DOHH2 (cell line): ENCODE measurements around the gene ITPKB.

ENCODE experiments used
- H3F3A ChIP-seq: fragments of 200-600 bp; sonication (generic), shearing (Covaris generic); 2 replicates; pipeline ENCODE4 v1.6.0; 2016; ENCODE audit warnings: antibody characterized with exemption, mild to moderate bottlenecking; ENCODE audit not compliant: control insufficient read depth, insufficient read depth
- H3K27ac ChIP-seq: fragments of 200-600 bp; sonication (generic); 2 replicates; pipeline ENCODE4 v1.5.1; 2014; ENCODE audit warnings: low read depth, mild to moderate bottlenecking, low read length, moderate library complexity
- H3K27me3 ChIP-seq: fragments of 200-600 bp; sonication (generic); 2 replicates; pipeline ENCODE4 v1.6.1; 2014; ENCODE audit warnings: mild to moderate bottlenecking, low read length, mixed read lengths; ENCODE audit not compliant: control insufficient read depth
- H3K36me3 ChIP-seq: fragments of 200-600 bp; sonication (generic); 2 replicates; pipeline ENCODE4 v1.6.1; 2014; ENCODE audit warnings: mild to moderate bottlenecking, low read length, moderate library complexity, mixed read lengths; ENCODE audit not compliant: control insufficient read depth
- H3K4me1 ChIP-seq: fragments of 200-600 bp; sonication (generic); 2 replicates; pipeline ENCODE4 v1.6.1; 2014; ENCODE audit warnings: mild to moderate bottlenecking, low read length, mixed read lengths; ENCODE audit not compliant: control insufficient read depth
- H3K4me2 ChIP-seq: fragments of 200-600 bp; sonication (generic); 2 replicates; pipeline ENCODE4 v1.6.0; 2014; ENCODE audit warnings: mild to moderate bottlenecking, low read length, moderate library complexity
- H3K4me3 ChIP-seq: fragments of 200-600 bp; sonication (generic); 2 replicates; pipeline ENCODE4 v1.5.1; 2014; ENCODE audit warnings: mild to moderate bottlenecking, low read length, mixed read lengths
- H3K79me2 ChIP-seq: fragments of 200-600 bp; sonication (generic); 2 replicates; pipeline ENCODE4 v1.6.1; 2014; ENCODE audit warnings: mild to moderate bottlenecking, low read length, mixed read lengths; ENCODE audit not compliant: control insufficient read depth
- H3K9me2 ChIP-seq: fragments of 200-600 bp; sonication (generic); replicated peaks from 2 replicates; pipeline ENCODE4 v1.6.1; 2014; ENCODE audit warnings: mild to moderate bottlenecking, low read length, mixed read lengths; ENCODE audit not compliant: control insufficient read depth
- H3K9me3 ChIP-seq: fragments of 200-600 bp; sonication (generic); 2 replicates; pipeline ENCODE4 v1.6.1; 2014; ENCODE audit warnings: antibody characterized with exemption, low read length, mixed read lengths; ENCODE audit not compliant: control insufficient read depth, insufficient read depth
- H4K20me1 ChIP-seq: fragments of 200-600 bp; sonication (generic); 2 replicates; pipeline ENCODE4 v1.6.0; 2014; ENCODE audit warnings: low read depth, mild to moderate bottlenecking, antibody characterized with exemption, low read length, moderate library complexity; ENCODE audit not compliant: control insufficient read depth, insufficient read depth
- EZH2phosphoT487 ChIP-seq: fragments of 200-600 bp; sonication (generic); IDR thresholded peaks from 2 replicates; pipeline ENCODE4 v1.6.1; 2017; ENCODE audit warnings: borderline replicate concordance, mild to moderate bottlenecking, antibody characterized with exemption, low read length, moderate library complexity, mixed read lengths
- TF ChIP-seq, protein P1 (sequence below): fragments of 200-600 bp; sonication (generic); IDR thresholded peaks from one replicate; pipeline ENCODE4 v1.5.1; 2014; ENCODE audit warnings: antibody characterized with exemption, mild to moderate bottlenecking, low read depth, low read length; ENCODE audit not compliant: poor library complexity, severe bottlenecking

ITPKB gene

DNA sequence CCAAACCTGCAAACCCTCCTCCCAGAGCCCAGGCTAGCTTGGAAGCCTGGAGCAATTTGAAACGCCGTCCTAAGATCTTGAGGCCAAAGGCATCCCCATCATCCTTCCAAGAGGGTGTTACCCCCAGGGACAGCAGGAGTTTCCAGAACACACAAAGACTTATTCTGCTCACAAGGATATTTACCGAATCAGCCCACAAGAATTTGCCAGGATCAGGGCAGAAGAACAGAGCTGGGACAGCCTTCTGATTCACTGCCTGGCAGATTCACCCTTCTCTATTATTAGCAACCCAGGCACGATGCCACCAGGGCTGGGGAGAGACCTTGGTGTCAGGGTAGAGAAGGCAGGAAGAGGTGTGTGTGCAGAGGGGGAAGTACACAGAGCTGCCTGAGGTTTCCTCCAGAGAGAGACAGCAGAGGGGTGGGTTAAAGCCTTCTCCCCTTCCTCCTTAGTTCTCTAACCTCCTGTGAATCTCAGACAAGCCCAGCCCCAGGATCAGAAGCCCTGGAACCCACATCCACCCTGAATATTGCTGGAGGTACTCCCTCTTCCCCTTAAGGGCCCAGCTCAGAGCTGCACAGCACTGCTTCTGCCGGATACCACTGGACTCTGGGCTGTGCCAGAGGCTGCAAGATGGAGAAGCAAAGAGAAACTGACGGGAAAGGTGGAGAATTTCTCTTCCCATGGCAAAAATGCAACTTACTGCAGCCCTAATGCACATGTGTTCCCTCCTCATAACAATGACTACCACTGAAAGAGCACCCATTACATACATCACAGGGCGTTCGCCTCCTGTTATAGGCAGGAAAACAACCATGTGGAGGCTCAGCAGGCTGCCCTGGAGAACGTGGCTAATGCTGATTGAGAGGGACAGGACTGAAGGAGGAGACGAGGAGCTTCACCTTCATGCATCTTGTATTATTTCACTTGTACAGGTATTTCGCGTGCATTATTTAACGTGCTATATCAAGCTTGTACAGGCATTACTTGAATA is 61.8 kb downstream of the ITPKB start:
- peak overlapping the region; percentile 95 for H3K27ac ChIP-seq
- peak overlapping the region; percentile 86 for H3K4me3 ChIP-seq
- H3K27me3 ChIP-seq, result no peaks in the 10 kb centered on the region
- peak overlapping the region; percentile 91 for H3K4me2 ChIP-seq
- H3K4me1 ChIP-seq, result peaks cover 98% of the 10 kb centered on the region
- H3F3A ChIP-seq, result peaks cover 68% of the 10 kb centered on the region
- peaks cover 59% of the 10 kb centered on the region for H3K36me3 ChIP-seq
- peaks cover 93% of the 10 kb centered on the region for H3K79me2 ChIP-seq
- no peaks in the 10 kb centered on the region for H4K20me1 ChIP-seq
- H3K9me3 ChIP-seq, result no peaks in the 10 kb centered on the region
- H3K9me2 ChIP-seq, result no peaks in the 10 kb centered on the region
- TF ChIP-seq, protein P1, sequence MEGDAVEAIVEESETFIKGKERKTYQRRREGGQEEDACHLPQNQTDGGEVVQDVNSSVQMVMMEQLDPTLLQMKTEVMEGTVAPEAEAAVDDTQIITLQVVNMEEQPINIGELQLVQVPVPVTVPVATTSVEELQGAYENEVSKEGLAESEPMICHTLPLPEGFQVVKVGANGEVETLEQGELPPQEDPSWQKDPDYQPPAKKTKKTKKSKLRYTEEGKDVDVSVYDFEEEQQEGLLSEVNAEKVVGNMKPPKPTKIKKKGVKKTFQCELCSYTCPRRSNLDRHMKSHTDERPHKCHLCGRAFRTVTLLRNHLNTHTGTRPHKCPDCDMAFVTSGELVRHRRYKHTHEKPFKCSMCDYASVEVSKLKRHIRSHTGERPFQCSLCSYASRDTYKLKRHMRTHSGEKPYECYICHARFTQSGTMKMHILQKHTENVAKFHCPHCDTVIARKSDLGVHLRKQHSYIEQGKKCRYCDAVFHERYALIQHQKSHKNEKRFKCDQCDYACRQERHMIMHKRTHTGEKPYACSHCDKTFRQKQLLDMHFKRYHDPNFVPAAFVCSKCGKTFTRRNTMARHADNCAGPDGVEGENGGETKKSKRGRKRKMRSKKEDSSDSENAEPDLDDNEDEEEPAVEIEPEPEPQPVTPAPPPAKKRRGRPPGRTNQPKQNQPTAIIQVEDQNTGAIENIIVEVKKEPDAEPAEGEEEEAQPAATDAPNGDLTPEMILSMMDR, result no peak
- no peak for TF ChIP-seq EZH2phosphoT487

DNA sequence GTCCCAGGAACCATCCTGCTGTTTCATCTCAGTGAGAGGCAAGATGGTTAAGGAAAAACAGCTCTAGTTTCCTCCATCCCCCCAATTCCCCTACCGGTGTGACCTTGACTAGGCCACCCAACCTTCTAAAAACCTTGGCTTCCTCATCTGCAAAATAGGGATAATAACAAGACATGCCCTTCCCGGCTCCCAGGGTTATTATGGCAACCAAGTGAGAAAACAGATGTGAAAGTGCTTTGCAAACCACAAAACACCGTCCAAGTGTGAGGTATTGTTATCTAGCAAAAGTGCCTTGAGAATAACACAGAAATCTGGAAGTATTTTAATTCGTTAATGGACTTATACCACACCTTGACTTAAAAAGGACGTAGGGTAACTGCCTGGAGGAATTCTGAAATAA is 62.7 kb downstream of the ITPKB start:
- Histone ChIP-seq H3K4me2 (peak overlapping the region; percentile 91), H3K27ac (peak overlapping the region; percentile 95), H3K27me3 (no peaks in the 10 kb centered on the region), H3K79me2 (peaks cover 93% of the 10 kb centered on the region), H3K9me3 (no peaks in the 10 kb centered on the region), H3K9me2 (no peaks in the 10 kb centered on the region), H3K4me3 (peak overlapping the region; percentile 86), H4K20me1 (no peaks in the 10 kb centered on the region), H3K4me1 (peaks cover 98% of the 10 kb centered on the region), H3F3A (peaks cover 66% of the 10 kb centered on the region), H3K36me3 (peaks cover 64% of the 10 kb centered on the region)
- TF ChIP-seq EZH2phosphoT487, result no peak
- TF ChIP-seq, protein P1, result no peak

- H3K36me3 ChIP-seq, result peaks cover 65% of the 10 kb centered on the region
- no peaks in the 10 kb centered on the region for H3K9me3 ChIP-seq
- peak overlapping the region; percentile 91 for H3K4me2 ChIP-seq
- peak overlapping the region; percentile 86 for H3K4me3 ChIP-seq
- no peaks in the 10 kb centered on the region for H3K27me3 ChIP-seq
- H3K79me2 ChIP-seq, result peaks cover 93% of the 10 kb centered on the region
- peaks cover 64% of the 10 kb centered on the region for H3F3A ChIP-seq
- TF ChIP-seq, protein P1, result no peak
- no peak for TF ChIP-seq EZH2phosphoT487
- no peaks in the 10 kb centered on the region for H4K20me1 ChIP-seq
- H3K27ac ChIP-seq, result peak overlapping the region; percentile 95
- H3K4me1 ChIP-seq, result peaks cover 98% of the 10 kb centered on the region
- no peaks in the 10 kb centered on the region for H3K9me2 ChIP-seq
Measured at GRCh38 chr1:226675715-226676357, 63.2 kb downstream of the ITPKB start.
